IMR-90 (cell line): ENCODE data around the gene IL20RA.

Experiments used
- BHLHE40 ChIP-seq: fragments of 150-350 bp; IDR thresholded peaks from 2 replicates; pipeline ENCODE4 v1.6.1; 2016; ENCODE audit warnings: mild to moderate bottlenecking, low read depth, low read length
- CTCF ChIP-seq: conservative IDR thresholded peaks from 2 replicates; pipeline ENCODE4 v1.5.1; 2012; ENCODE audit warnings: mild to moderate bottlenecking, low read depth, low read length, improper control_type of control experiment
- MAFK ChIP-seq: IDR thresholded peaks from 2 replicates; pipeline ENCODE4 v1.6.1; 2012; ENCODE audit warnings: low read depth, low read length, improper control_type of control experiment
- MAZ ChIP-seq: IDR thresholded peaks from 2 replicates; pipeline ENCODE4 v1.6.1; 2012; ENCODE audit warnings: low read depth, mild to moderate bottlenecking, low read length, improper control_type of control experiment, moderate library complexity, borderline replicate concordance
- NFE2L2 ChIP-seq: fragments of 150-350 bp; IDR thresholded peaks from 2 replicates; pipeline ENCODE4 v1.6.1; 2016; ENCODE audit warnings: low read depth, mild to moderate bottlenecking, low read length
- POLR2A ChIP-seq: IDR thresholded peaks from 2 replicates; pipeline ENCODE4 v1.6.1; 2012; ENCODE audit warnings: mild to moderate bottlenecking, low read depth, low read length
- RAD21 ChIP-seq: IDR thresholded peaks from 2 replicates; pipeline ENCODE4 v1.6.1; 2012; ENCODE audit warnings: low read length, improper control_type of control experiment
- RCOR1 ChIP-seq: IDR thresholded peaks from 2 replicates; pipeline ENCODE4 v1.6.1; 2012; ENCODE audit warnings: mild to moderate bottlenecking, low read length, improper control_type of control experiment; ENCODE audit not compliant: insufficient replicate concordance
- RFX5 ChIP-seq: IDR thresholded peaks from 2 replicates; pipeline ENCODE4 v1.8.0; 2012; ENCODE audit warnings: low read depth, mild to moderate bottlenecking, low read length, moderate library complexity
- SMC3 ChIP-seq: fragments of 150-350 bp; IDR thresholded peaks from 2 replicates; pipeline ENCODE4 v1.6.1; 2016; ENCODE audit warnings: low read depth, mild to moderate bottlenecking, antibody characterized with exemption, low read length, moderate library complexity
- TF ChIP-seq, protein P1 (sequence below): fragments of 150-350 bp; IDR thresholded peaks from 2 replicates; pipeline ENCODE4 v1.6.1; 2017; ENCODE audit warnings: mild to moderate bottlenecking, antibody characterized with exemption, low read length, low read depth
- TF ChIP-seq, protein P2 (sequence below): fragments of 150-350 bp; IDR thresholded peaks from 2 replicates; pipeline ENCODE4 v1.6.1; 2016; ENCODE audit warnings: low read depth, mild to moderate bottlenecking, low read length, moderate library complexity, borderline replicate concordance

- no peak for TF ChIP-seq POLR2A
- no peak for TF ChIP-seq CTCF
- TF ChIP-seq RFX5: no peak
- no peak for TF ChIP-seq RCOR1
- TF ChIP-seq MAFK: no peak
- TF ChIP-seq, protein P1, sequence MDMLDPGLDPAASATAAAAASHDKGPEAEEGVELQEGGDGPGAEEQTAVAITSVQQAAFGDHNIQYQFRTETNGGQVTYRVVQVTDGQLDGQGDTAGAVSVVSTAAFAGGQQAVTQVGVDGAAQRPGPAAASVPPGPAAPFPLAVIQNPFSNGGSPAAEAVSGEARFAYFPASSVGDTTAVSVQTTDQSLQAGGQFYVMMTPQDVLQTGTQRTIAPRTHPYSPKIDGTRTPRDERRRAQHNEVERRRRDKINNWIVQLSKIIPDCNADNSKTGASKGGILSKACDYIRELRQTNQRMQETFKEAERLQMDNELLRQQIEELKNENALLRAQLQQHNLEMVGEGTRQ: no peak
- TF ChIP-seq SMC3: no peak
- no peak for TF ChIP-seq BHLHE40
- TF ChIP-seq RAD21: no peak
- TF ChIP-seq NFE2L2: no peak
- TF ChIP-seq, protein P2, sequence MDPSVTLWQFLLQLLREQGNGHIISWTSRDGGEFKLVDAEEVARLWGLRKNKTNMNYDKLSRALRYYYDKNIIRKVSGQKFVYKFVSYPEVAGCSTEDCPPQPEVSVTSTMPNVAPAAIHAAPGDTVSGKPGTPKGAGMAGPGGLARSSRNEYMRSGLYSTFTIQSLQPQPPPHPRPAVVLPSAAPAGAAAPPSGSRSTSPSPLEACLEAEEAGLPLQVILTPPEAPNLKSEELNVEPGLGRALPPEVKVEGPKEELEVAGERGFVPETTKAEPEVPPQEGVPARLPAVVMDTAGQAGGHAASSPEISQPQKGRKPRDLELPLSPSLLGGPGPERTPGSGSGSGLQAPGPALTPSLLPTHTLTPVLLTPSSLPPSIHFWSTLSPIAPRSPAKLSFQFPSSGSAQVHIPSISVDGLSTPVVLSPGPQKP: no peak
- no peak for TF ChIP-seq MAZ
These were observed 55.1 kb downstream of the IL20RA start for GRCh38 chr6:136989571-136990241.
